Activated B cell treated with CpG ODN at 0.5 μM for 24 hours (primary cell): ENCODE measurements around the gene DIP2C. TPM values are rescaled to one million over a fixed set of nuclear protein-coding genes. Genes with fewer than 3 reads are reported as not detected.
A peak's percentile ranks its signal among the peaks of the same experiment; 100 is the strongest.

Experiments used
- ATAC-seq: fragments of 200-7000 bp; cut with Tn5 transposase; one replicate; pipeline ENCODE4 v1.10.0; 2021; ENCODE audit warnings: low read depth, mild to moderate bottlenecking, moderate library complexity
- CTCF ChIA-PET: fragments of 350-600 bp; sonication (Branson Sonifier 250); formaldehyde crosslinking; loops from one replicate; lab custom pipeline; 2021; ENCODE audit warnings: antibody characterized with exemption; lab: Charles Lee
- POLR2A ChIA-PET: fragments of 350-600 bp; sonication (Branson Sonifier 250); formaldehyde crosslinking; loops from one replicate; lab custom pipeline; 2021; ENCODE audit warnings: antibody characterized with exemption; lab: Charles Lee
- DNase-seq: peaks from one replicate; pipeline ENCODE4 v3.0.0; 2022
- H3K27ac Mint-ChIP-seq: one replicate; pipeline ENCODE4 v1.8.0; 2020; ENCODE audit warnings: mixed read lengths
- H3K27me3 Mint-ChIP-seq: one replicate; pipeline ENCODE4 v1.8.0; 2021; ENCODE audit warnings: mixed read lengths
- H3K36me3 Mint-ChIP-seq: one replicate; pipeline ENCODE4 v1.8.0; 2021; ENCODE audit warnings: low read depth, mixed read lengths
- H3K4me1 Mint-ChIP-seq: one replicate; pipeline ENCODE4 v1.8.0; 2021; ENCODE audit warnings: mixed read lengths
- H3K4me3 Mint-ChIP-seq: one replicate; pipeline ENCODE4 v1.8.0; 2020; ENCODE audit warnings: mild to moderate bottlenecking, mixed read lengths
- H3K9me3 Mint-ChIP-seq: one replicate; pipeline ENCODE4 v1.8.0; 2020; ENCODE audit warnings: mixed read lengths
- intact Hi-C: fragments of 100-400 bp; cut with micrococcal nuclease; formaldehyde crosslinking; loops from one replicate; pipeline ENCODE4 v1.15.1; 2024
- total RNA-seq: library from RNA; stranded (reverse); gene quantifications from 2 replicates; pipeline ENCODE4 v1.2.3, GENCODE V29; 2022
- TF ChIP-seq, protein P1 (sequence below): fragments of 200-600 bp; IDR thresholded peaks from one replicate; pipeline ENCODE4 v1.8.0; 2022; ENCODE audit warnings: antibody characterized with exemption, mild to moderate bottlenecking

The DIP2C gene
- total RNA-seq, 1 donor from 2014 or later: 0.49 TPM

- intact Hi-C loops: no loop called here
- H3K27ac Mint-ChIP-seq: no peak overlapping the region
Measured at GRCh38 chr10:486206-486605, 203.3 kb downstream of the DIP2C start.

DNA sequence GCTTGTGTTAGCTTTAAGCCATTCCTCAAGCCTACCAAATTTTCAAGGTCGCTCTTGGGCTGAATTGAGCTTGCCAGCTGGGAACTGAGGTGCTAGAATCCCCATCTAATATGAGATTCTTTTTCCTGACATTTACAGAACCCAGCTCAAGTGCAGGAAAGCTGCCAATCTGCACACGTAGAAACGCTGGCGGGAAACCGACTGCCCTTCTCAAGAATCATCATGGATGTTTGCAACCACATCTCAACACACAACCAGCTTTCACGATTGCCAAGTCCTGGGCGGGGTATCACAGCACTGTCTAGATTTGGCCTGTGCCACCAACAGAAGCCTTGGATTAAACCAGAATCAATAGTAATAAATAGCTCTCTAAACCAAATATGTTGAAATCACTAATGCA lies 203.7 kb downstream of the DIP2C start:
- peaks cover 6% of the 10 kb centered on the region for H3K4me1 Mint-ChIP-seq
- POLR2A ChIA-PET: interaction anchor here (0.7 kb wide), 1 partner anchor 27 kb away, joined by 3 read pairs; no protein-coding TSS in a partner anchor
- no peak overlapping the region for H3K4me3 Mint-ChIP-seq
- DNase-seq (no peak), ATAC-seq (no peak)
- intact Hi-C loops: no loop called here
- no peaks in the 10 kb centered on the region for H3K9me3 Mint-ChIP-seq
- TF ChIP-seq, protein P1, sequence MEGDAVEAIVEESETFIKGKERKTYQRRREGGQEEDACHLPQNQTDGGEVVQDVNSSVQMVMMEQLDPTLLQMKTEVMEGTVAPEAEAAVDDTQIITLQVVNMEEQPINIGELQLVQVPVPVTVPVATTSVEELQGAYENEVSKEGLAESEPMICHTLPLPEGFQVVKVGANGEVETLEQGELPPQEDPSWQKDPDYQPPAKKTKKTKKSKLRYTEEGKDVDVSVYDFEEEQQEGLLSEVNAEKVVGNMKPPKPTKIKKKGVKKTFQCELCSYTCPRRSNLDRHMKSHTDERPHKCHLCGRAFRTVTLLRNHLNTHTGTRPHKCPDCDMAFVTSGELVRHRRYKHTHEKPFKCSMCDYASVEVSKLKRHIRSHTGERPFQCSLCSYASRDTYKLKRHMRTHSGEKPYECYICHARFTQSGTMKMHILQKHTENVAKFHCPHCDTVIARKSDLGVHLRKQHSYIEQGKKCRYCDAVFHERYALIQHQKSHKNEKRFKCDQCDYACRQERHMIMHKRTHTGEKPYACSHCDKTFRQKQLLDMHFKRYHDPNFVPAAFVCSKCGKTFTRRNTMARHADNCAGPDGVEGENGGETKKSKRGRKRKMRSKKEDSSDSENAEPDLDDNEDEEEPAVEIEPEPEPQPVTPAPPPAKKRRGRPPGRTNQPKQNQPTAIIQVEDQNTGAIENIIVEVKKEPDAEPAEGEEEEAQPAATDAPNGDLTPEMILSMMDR: no peak
- H3K27me3 Mint-ChIP-seq: peaks cover 4% of the 10 kb centered on the region
- CTCF ChIA-PET: no interaction called here
- no peaks in the 10 kb centered on the region for H3K36me3 Mint-ChIP-seq
- no peak overlapping the region for H3K27ac Mint-ChIP-seq

More at GRCh38 chr10:486206-486605, 203.3 kb downstream of the DIP2C start:
- POLR2A ChIA-PET: interaction anchor here (0.7 kb wide), 1 partner anchor 27 kb away, joined by 3 read pairs; no protein-coding TSS in a partner anchor
- Mint-ChIP-seq H3K4me3 (no peak overlapping the region), H3K27me3 (peaks cover 4% of the 10 kb centered on the region), H3K9me3 (no peaks in the 10 kb centered on the region), H3K36me3 (no peaks in the 10 kb centered on the region), H3K4me1 (peaks cover 6% of the 10 kb centered on the region)
- TF ChIP-seq, protein P1: no peak
- CTCF ChIA-PET: no interaction called here
- DNase-seq: no peak
- ATAC-seq: no peak

DNA sequence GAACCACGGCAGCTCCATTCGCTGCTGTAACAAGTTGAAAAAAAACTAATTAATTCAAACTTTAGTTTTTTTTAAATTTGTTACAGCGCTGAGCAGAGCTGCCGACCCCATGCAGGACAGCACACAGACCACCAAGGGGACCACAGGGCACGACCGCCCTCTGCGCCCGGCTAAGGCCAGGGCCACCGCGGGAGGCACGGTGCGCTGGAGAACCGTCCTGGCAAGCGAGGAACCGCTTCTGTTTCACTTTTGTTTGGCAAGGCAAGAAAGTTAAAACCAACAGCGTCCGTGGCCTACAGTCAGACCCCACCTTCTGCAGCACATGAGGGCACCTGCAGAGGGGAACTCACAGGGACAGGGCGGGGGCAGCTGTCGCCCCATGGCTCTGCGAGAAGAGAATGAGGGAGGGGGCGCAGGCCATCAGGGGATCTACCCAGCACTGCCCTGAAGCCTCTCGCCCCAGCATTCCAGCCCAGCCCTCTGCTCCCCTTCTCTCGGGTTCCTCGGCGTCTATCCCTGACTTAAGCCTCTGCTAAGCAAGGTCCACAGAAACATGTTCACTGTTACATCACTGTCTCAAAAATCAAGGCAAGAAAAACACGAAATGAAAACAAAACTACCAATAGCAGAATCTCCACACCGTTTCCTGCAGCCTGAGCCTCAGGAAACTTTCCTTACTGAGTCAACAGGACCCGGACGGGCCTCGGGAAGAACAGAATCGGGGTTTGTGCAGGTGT lies 204.4 kb downstream of the DIP2C start:
- no peak for DNase-seq
- intact Hi-C loops: no loop called here
- Mint-ChIP-seq H3K4me3 (peak overlapping the region; percentile 75), H3K27me3 (peaks cover 4% of the 10 kb centered on the region), H3K27ac (peak overlapping the region; percentile 71), H3K4me1 (peaks cover 6% of the 10 kb centered on the region), H3K36me3 (no peaks in the 10 kb centered on the region), H3K9me3 (no peaks in the 10 kb centered on the region)
- CTCF ChIA-PET: no interaction called here
- POLR2A ChIA-PET: interaction anchor here (0.7 kb wide), 1 partner anchor 26 kb away, joined by 3 read pairs; no protein-coding TSS in a partner anchor
- peak; percentile 47 for ATAC-seq
- TF ChIP-seq, protein P1: no peak

DNA sequence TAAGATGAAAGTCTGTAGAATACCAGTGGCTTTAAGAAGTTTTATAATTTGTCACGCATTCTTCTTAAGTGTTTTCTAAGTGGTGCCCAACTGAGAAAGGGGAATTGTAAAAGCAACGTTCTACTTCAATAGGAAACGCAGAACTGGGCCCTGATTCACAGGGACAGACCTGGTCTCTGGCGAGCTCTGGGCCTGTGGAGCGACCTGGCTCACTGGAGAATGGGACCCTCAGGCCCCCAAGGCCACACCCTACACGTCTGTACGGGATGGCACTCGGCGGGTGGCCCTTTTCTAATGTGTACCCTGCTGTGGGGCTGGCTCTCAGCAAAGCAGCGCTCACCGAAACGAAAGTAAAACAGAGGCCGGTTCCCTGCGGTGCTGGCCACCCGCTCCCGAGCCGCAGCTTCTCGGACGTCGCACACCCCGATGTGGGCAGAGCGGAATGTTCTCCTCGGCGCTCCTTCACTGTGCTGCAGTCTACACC lies 205.0 kb downstream of the DIP2C start:
- intact Hi-C loops: no loop called here

DNA sequence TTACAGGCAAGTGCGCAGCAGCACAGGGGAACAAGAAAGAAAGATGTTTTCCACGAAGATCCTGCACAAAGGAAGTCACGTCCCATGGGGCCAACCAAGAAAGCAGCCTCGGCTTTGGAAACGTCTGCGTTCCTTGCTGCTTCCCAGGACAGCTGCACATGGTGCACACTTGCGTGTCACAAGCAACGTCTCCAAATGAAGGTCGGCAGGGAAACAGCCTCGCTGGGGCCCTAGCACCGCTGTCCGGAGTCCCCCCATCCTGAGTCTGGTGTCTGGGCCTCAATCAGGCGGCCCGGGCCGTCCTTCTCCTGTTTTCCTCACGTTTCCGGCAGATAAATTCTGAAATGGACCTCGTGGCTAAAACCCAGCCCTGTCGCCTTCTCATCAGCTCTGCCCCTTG lies 206.2 kb downstream of the DIP2C start:
- H3K9me3 Mint-ChIP-seq: no peaks in the 10 kb centered on the region
- peaks cover 6% of the 10 kb centered on the region for H3K4me1 Mint-ChIP-seq
- no peak for DNase-seq
- intact Hi-C loops: no loop called here
- TF ChIP-seq, protein P1: no peak
- H3K36me3 Mint-ChIP-seq: no peaks in the 10 kb centered on the region
- H3K27me3 Mint-ChIP-seq: peaks cover 4% of the 10 kb centered on the region
- POLR2A ChIA-PET: no interaction called here
- CTCF ChIA-PET: no interaction called here
- no peak overlapping the region for H3K4me3 Mint-ChIP-seq
- no peak for ATAC-seq
- H3K27ac Mint-ChIP-seq: no peak overlapping the region

More for the DNA sequence above, 205.0 kb downstream of the DIP2C start:
- Mint-ChIP-seq H3K9me3 (no peaks in the 10 kb centered on the region), H3K4me3 (peak overlapping the region; percentile 75), H3K27ac (peak overlapping the region; percentile 70), H3K4me1 (peaks cover 6% of the 10 kb centered on the region), H3K27me3 (peaks cover 4% of the 10 kb centered on the region), H3K36me3 (no peaks in the 10 kb centered on the region)
- DNase-seq (no peak), ATAC-seq (peak; percentile 52)
- TF ChIP-seq, protein P1: no peak
- POLR2A ChIA-PET: no interaction called here
- CTCF ChIA-PET: no interaction called here
